Ishikawa (cell line): ENCODE data around the gene SPRY4.

Experiments
- CEBPB ChIP-seq: IDR thresholded peaks from 2 replicates; pipeline ENCODE4 v1.6.1; 2012
- EGR1 ChIP-seq: IDR thresholded peaks from 2 replicates; pipeline ENCODE4 v1.6.1; 2012
- EP300 ChIP-seq: IDR thresholded peaks from 2 replicates; pipeline ENCODE4 v1.6.1; 2012; ENCODE audit warnings: borderline replicate concordance
- FOXM1 ChIP-seq: IDR thresholded peaks from 2 replicates; pipeline ENCODE4 v1.6.1; 2012; ENCODE audit warnings: low read depth, borderline replicate concordance
- RAD21 ChIP-seq: IDR thresholded peaks from 2 replicates; pipeline ENCODE4 v1.6.1; 2012; ENCODE audit warnings: low read depth
- REST ChIP-seq: IDR thresholded peaks from 2 replicates; pipeline ENCODE4 v1.6.1; 2012; ENCODE audit warnings: low read depth, mild to moderate bottlenecking
- TEAD4 ChIP-seq: IDR thresholded peaks from 2 replicates; pipeline ENCODE4 v1.6.1; 2012
- ZBTB7A ChIP-seq: IDR thresholded peaks from 2 replicates; pipeline ENCODE4 v1.6.1; 2012; ENCODE audit warnings: low read depth

GRCh38 chr5:142281008-142281367 lies 43.8 kb downstream of the SPRY4 start:
- TF ChIP-seq CEBPB (no peak), EP300 (no peak), RAD21 (no peak), TEAD4 (no peak), EGR1 (no peak), REST (no peak), FOXM1 (no peak), ZBTB7A (no peak)
